Neural cell (in vitro differentiated cells): Measurements from ENCODE around the gene AMZ1. TPM values are rescaled to one million over a fixed set of nuclear protein-coding genes. Genes with fewer than 3 reads are reported as not detected.
A peak's percentile ranks its signal among the peaks of the same experiment; 100 is the strongest.

Source experiments
- H2AFZ ChIP-seq: fragments of 200-600, 300-800 bp; sonication (generic), shearing (Covaris generic); 2 replicates; pipeline ENCODE4 v1.6.0; 2014; ENCODE audit warnings: low read depth, mild to moderate bottlenecking, antibody characterized with exemption, low read length, moderate library complexity
- H3F3A ChIP-seq: fragments of 200-600 bp; shearing (Covaris generic); 2 replicates; pipeline ENCODE4 v1.6.1; 2016; ENCODE audit warnings: mild to moderate bottlenecking, moderate library complexity, mixed read lengths, antibody characterized with exemption, low read length; ENCODE audit not compliant: insufficient read depth, poor library complexity, severe bottlenecking
- H3K27ac ChIP-seq: fragments of 200-600, 300-800 bp; sonication (generic), shearing (Covaris generic); 2 replicates; pipeline ENCODE4 v1.5.1; 2014; ENCODE audit warnings: mild to moderate bottlenecking, low read length, moderate library complexity
- H3K27me3 ChIP-seq: fragments of 300-800, 200-600 bp; sonication (generic), shearing (Covaris generic); 2 replicates; pipeline ENCODE4 v1.6.0; 2014; ENCODE audit warnings: mild to moderate bottlenecking, low read depth, low read length, moderate library complexity; ENCODE audit not compliant: insufficient read depth
- H3K36me3 ChIP-seq: fragments of 300-800, 200-600 bp; sonication (generic), shearing (Covaris generic); 2 replicates; pipeline ENCODE4 v1.5.1; 2014; ENCODE audit warnings: mild to moderate bottlenecking, antibody characterized with exemption, low read length, moderate library complexity; ENCODE audit not compliant: insufficient read depth
- H3K4me2 ChIP-seq: fragments of 300-800, 200-600 bp; sonication (generic), shearing (Covaris generic); 2 replicates; pipeline ENCODE4 v1.6.0; 2014; ENCODE audit warnings: mild to moderate bottlenecking, low read length
- H3K4me3 ChIP-seq: fragments of 300-800, 200-600 bp; sonication (generic), shearing (Covaris generic); 2 replicates; pipeline ENCODE4 v1.5.1; 2014; ENCODE audit warnings: mild to moderate bottlenecking, low read length, moderate library complexity
- H3K79me2 ChIP-seq: fragments of 200-600 bp; shearing (Covaris generic); replicated peaks from 2 replicates; pipeline ENCODE4 v1.6.0; 2014; ENCODE audit warnings: mild to moderate bottlenecking, low read length, moderate library complexity; ENCODE audit not compliant: insufficient read depth
- H3K9ac ChIP-seq: fragments of 300-800, 200-600 bp; sonication (generic), shearing (Covaris generic); 2 replicates; pipeline ENCODE4 v1.6.1; 2016; ENCODE audit warnings: mild to moderate bottlenecking, low read length, mixed read lengths
- H3K9me2 ChIP-seq: fragments of 200-600 bp; shearing (Covaris generic); 2 replicates; pipeline ENCODE4 v1.6.1; 2016; ENCODE audit warnings: mild to moderate bottlenecking, low read length, mixed read lengths; ENCODE audit not compliant: insufficient read depth
- H3K9me3 ChIP-seq: fragments of 200-600, 300-800 bp; sonication (generic), shearing (Covaris generic); 2 replicates; pipeline ENCODE4 v1.6.1; 2016; ENCODE audit warnings: mild to moderate bottlenecking, mixed run types, low read length, moderate library complexity, mixed read lengths
- H4K20me1 ChIP-seq: fragments of 200-600 bp; shearing (Covaris generic); 2 replicates; pipeline ENCODE4 v1.6.1; 2016; ENCODE audit warnings: mild to moderate bottlenecking, mixed run types; ENCODE audit not compliant: insufficient read depth
- CTCF ChIP-seq: fragments of 450-650 bp; IDR thresholded peaks from 2 replicates; pipeline ENCODE4 v1.5.1; 2014; ENCODE audit warnings: antibody characterized with exemption, mild to moderate bottlenecking, moderate library complexity; ENCODE audit not compliant: poor library complexity, severe bottlenecking
- EP300 ChIP-seq: fragments of 450-650 bp; conservative IDR thresholded peaks from 2 replicates; pipeline ENCODE4 v1.6.1; 2014; ENCODE audit warnings: antibody characterized with exemption, mild to moderate bottlenecking, moderate library complexity; ENCODE audit not compliant: poor library complexity, severe bottlenecking
- EZH2 ChIP-seq: fragments of 200-600, 300-800 bp; shearing (Covaris generic), sonication (generic); IDR thresholded peaks from 2 replicates; pipeline ENCODE4 v1.6.1; 2014; ENCODE audit warnings: antibody characterized with exemption, low read length, borderline replicate concordance, mild to moderate bottlenecking; ENCODE audit not compliant: insufficient read depth, poor library complexity, severe bottlenecking
- MXI1 ChIP-seq: fragments of 450-650 bp; conservative IDR thresholded peaks from 2 replicates; pipeline ENCODE4 v1.6.1; 2014; ENCODE audit warnings: antibody characterized with exemption, mild to moderate bottlenecking; ENCODE audit not compliant: poor library complexity, severe bottlenecking
- POLR2AphosphoS5 ChIP-seq: IDR thresholded peaks from 2 replicates; pipeline ENCODE4 v1.6.1; 2012
- RAD21 ChIP-seq: fragments of 450-650 bp; conservative IDR thresholded peaks from 2 replicates; pipeline ENCODE4 v1.6.1; 2014; ENCODE audit warnings: antibody characterized with exemption, mild to moderate bottlenecking, moderate library complexity
- SMC3 ChIP-seq: fragments of 450-650 bp; conservative IDR thresholded peaks from 2 replicates; pipeline ENCODE4 v1.6.1; 2014; ENCODE audit warnings: antibody characterized with exemption, mild to moderate bottlenecking, moderate library complexity; ENCODE audit not compliant: poor library complexity
- TAF1 ChIP-seq: IDR thresholded peaks from 2 replicates; pipeline ENCODE4 v1.6.1; 2012; ENCODE audit warnings: low read depth
- polyA plus RNA-seq: library from polyadenylated mRNA; depleted of rRNA; stranded (reverse); fragments of >200 nt; gene quantifications from 2 replicates; pipeline ENCODE4 v1.2.3, GENCODE V29; 2014
- TF ChIP-seq, protein P1 (sequence below): IDR thresholded peaks from 2 replicates; pipeline ENCODE4 v1.6.1; 2012; ENCODE audit warnings: borderline replicate concordance

The AMZ1 gene
- polyA plus RNA-seq, 1 donor from 2014 or later: not detected

- Histone ChIP-seq H3K4me2 (no peak overlapping the region), H3F3A (no peaks in the 10 kb centered on the region), H3K9ac (no peak overlapping the region), H2AFZ (no peak overlapping the region), H3K9me2 (no peaks in the 10 kb centered on the region), H3K79me2 (no peaks in the 10 kb centered on the region), H3K27ac (peak overlapping the region; percentile 39), H3K4me3 (peak overlapping the region; percentile 23), H3K27me3 (no peaks in the 10 kb centered on the region), H4K20me1 (no peaks in the 10 kb centered on the region), H3K36me3 (no peaks in the 10 kb centered on the region), H3K9me3 (no peaks in the 10 kb centered on the region)
- TF ChIP-seq, protein P1, sequence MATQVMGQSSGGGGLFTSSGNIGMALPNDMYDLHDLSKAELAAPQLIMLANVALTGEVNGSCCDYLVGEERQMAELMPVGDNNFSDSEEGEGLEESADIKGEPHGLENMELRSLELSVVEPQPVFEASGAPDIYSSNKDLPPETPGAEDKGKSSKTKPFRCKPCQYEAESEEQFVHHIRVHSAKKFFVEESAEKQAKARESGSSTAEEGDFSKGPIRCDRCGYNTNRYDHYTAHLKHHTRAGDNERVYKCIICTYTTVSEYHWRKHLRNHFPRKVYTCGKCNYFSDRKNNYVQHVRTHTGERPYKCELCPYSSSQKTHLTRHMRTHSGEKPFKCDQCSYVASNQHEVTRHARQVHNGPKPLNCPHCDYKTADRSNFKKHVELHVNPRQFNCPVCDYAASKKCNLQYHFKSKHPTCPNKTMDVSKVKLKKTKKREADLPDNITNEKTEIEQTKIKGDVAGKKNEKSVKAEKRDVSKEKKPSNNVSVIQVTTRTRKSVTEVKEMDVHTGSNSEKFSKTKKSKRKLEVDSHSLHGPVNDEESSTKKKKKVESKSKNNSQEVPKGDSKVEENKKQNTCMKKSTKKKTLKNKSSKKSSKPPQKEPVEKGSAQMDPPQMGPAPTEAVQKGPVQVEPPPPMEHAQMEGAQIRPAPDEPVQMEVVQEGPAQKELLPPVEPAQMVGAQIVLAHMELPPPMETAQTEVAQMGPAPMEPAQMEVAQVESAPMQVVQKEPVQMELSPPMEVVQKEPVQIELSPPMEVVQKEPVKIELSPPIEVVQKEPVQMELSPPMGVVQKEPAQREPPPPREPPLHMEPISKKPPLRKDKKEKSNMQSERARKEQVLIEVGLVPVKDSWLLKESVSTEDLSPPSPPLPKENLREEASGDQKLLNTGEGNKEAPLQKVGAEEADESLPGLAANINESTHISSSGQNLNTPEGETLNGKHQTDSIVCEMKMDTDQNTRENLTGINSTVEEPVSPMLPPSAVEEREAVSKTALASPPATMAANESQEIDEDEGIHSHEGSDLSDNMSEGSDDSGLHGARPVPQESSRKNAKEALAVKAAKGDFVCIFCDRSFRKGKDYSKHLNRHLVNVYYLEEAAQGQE: no peak
- TF ChIP-seq SMC3 (no peak), EP300 (no peak), CTCF (no peak), TAF1 (no peak)
Measured at GRCh38 chr7:2757904-2758672, 70.1 kb downstream of the AMZ1 start.

DNA sequence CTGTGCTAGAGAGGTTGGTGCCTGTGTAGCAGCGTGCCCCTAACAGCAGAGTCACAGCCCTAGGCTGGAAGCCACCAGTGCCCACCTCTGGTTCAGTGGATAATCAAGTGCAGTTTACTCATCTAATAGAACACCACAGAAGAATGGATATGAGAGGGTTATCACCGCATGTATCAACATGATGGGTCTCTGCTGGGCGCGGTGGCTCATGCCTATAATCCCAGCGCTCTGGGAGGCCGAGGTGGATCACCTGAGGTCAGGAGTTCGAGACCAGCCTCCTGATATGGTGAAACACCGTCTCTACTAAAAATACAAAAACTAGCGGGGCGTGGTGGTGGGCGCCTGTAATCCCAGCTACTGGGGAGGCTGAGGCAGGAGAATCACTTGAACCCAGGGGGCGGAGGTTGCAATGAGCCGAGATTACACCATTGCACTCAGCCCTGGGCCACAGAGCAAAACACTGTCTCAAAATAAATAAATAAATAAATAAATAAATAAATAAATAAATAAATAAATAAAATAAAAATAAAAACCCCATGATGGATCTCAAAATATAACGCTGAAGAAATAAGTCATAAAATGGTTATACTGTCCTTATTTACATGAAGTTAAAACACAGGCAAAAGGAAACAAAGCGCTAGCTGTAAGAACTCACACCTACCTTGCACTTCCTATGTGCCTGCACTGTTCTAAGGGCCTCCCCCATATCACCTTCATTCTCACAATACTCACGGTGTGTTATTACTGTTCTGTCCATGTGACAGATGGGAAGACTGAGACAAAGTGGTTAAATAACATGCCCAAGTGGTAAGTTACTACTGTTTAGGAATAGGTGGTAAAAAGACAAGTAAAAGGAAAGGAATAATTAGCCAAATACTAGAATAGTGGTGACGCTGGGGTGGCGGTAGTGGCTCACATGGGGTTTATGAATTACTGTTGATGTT is 70.9 kb downstream of the AMZ1 start:
- Histone ChIP-seq H3K79me2 (no peaks in the 10 kb centered on the region), H3K27ac (no peak overlapping the region), H3K36me3 (no peaks in the 10 kb centered on the region), H3K9me3 (no peaks in the 10 kb centered on the region), H3K4me3 (peak overlapping the region; percentile 23), H4K20me1 (no peaks in the 10 kb centered on the region), H3F3A (no peaks in the 10 kb centered on the region), H2AFZ (no peak overlapping the region), H3K9ac (no peak overlapping the region), H3K9me2 (no peaks in the 10 kb centered on the region), H3K4me2 (no peak overlapping the region), H3K27me3 (no peaks in the 10 kb centered on the region)
- TF ChIP-seq, protein P1: no peak
- TF ChIP-seq EP300: no peak
- no peak for TF ChIP-seq EZH2
- TF ChIP-seq POLR2AphosphoS5: no peak
- no peak for TF ChIP-seq RAD21
- no peak for TF ChIP-seq SMC3
- TF ChIP-seq MXI1: no peak
- no peak for TF ChIP-seq CTCF
- no peak for TF ChIP-seq TAF1
